GM21528 (cell line): ENCODE results near the gene CEP250.

ENCODE experiments used
- ATAC-seq: cut with Tn5 transposase; IDR thresholded peaks from one replicate; pipeline ENCODE4 v1.9.1; 2021; ENCODE audit warnings: mild to moderate bottlenecking, moderate library complexity; ENCODE audit not compliant: unreplicated experiment, low FRiP score

The CEP250 gene

GRCh38 chr20:35559042-35559693, 103.8 kb downstream of the CEP250 start:
- no peak for ATAC-seq

GRCh38 chr20:35560105-35560511, 104.7 kb downstream of the CEP250 start:
- no peak for ATAC-seq

GRCh38 chr20:35560541-35560940, 105.1 kb downstream of the CEP250 start:
- no peak for ATAC-seq

- no peak for ATAC-seq
Measured at GRCh38 chr20:35561268-35561667, 105.9 kb downstream of the CEP250 start.

- ATAC-seq, result no peak
Measured at GRCh38 chr20:35561671-35562070, 106.3 kb downstream of the CEP250 start.

GRCh38 chr20:35562541-35563110, 107.2 kb downstream of the CEP250 start:
- no peak for ATAC-seq

GRCh38 chr20:35563834-35564233, 108.4 kb downstream of the CEP250 start:
- ATAC-seq, result no peak

GRCh38 chr20:35564905-35565304, 109.5 kb downstream of the CEP250 start:
- no peak for ATAC-seq

- ATAC-seq, result no peak
Measured at GRCh38 chr20:35568645-35569044, 113.2 kb downstream of the CEP250 start.
